ENCODE measurements around the gene RNASE11.
"Not testable (repeated sequence)": the region's sequence is repeated elsewhere in the genome, so short reads cannot be mapped to it uniquely, and the experiment has no call there.

Gene RNASE11

GRCh38 chr14:20620798-20621478 is 33.1 kb upstream of the RNASE11 start:
- no peaks in the 10 kb centered on the region for H3K9me3 Mint-ChIP-seq
- no peak for DNase-seq
- no peak overlapping the region for H3K27ac Mint-ChIP-seq
- ATAC-seq: no peak
- H3K4me3 Mint-ChIP-seq: no peak overlapping the region
- H3K4me1 Mint-ChIP-seq: peaks cover 42% of the 10 kb centered on the region
- peaks cover 3% of the 10 kb centered on the region for H3K36me3 Mint-ChIP-seq (ENCODE audit: low read depth)
- H3K27me3 Mint-ChIP-seq: peaks cover 34% of the 10 kb centered on the region

- H3K36me3 Mint-ChIP-seq (ENCODE audit: low read depth); DNase-seq; H3K9me3 Mint-ChIP-seq; ATAC-seq; H3K27ac Mint-ChIP-seq; H3K4me3 Mint-ChIP-seq: not testable (repeated sequence)
- Mint-ChIP-seq H3K4me1 (peaks cover 33% of the 10 kb centered on the region), H3K27me3 (peaks cover 24% of the 10 kb centered on the region)
Measured at GRCh38 chr14:20619688-20620087, 31.9 kb upstream of the RNASE11 start.

GRCh38 chr14:20618271-20618749 is 30.5 kb upstream of the RNASE11 start:
- Mint-ChIP-seq H3K27me3 (peaks cover 16% of the 10 kb centered on the region), H3K9me3 (no peaks in the 10 kb centered on the region), H3K4me1 (peaks cover 22% of the 10 kb centered on the region), H3K36me3 (ENCODE audit: low read depth) (no peaks in the 10 kb centered on the region), H3K4me3 (no peak overlapping the region), H3K27ac (no peak overlapping the region)
- ATAC-seq (no peak), DNase-seq (no peak)

- no peak overlapping the region for H3K27ac Mint-ChIP-seq
- H3K4me3 Mint-ChIP-seq: no peak overlapping the region
- no peaks in the 10 kb centered on the region for H3K36me3 Mint-ChIP-seq (ENCODE audit: low read depth)
- DNase-seq (no peak), ATAC-seq (no peak)
- peaks cover 12% of the 10 kb centered on the region for H3K4me1 Mint-ChIP-seq
- H3K9me3 Mint-ChIP-seq: no peaks in the 10 kb centered on the region
- H3K27me3 Mint-ChIP-seq: peaks cover 10% of the 10 kb centered on the region
Measured at GRCh38 chr14:20617138-20618003, 29.6 kb upstream of the RNASE11 start.

GRCh38 chr14:20615996-20616395 is 28.2 kb upstream of the RNASE11 start:
- ATAC-seq: no peak
- no peak overlapping the region for H3K27ac Mint-ChIP-seq
- H3K4me3 Mint-ChIP-seq: no peak overlapping the region
- no peaks in the 10 kb centered on the region for H3K36me3 Mint-ChIP-seq (ENCODE audit: low read depth)
- H3K27me3 Mint-ChIP-seq: peaks cover 7% of the 10 kb centered on the region
- peaks cover 11% of the 10 kb centered on the region for H3K4me1 Mint-ChIP-seq
- no peaks in the 10 kb centered on the region for H3K9me3 Mint-ChIP-seq
- DNase-seq: no peak

GRCh38 chr14:20614038-20614840 is 26.4 kb upstream of the RNASE11 start:
- Mint-ChIP-seq H3K27me3 (peaks cover 5% of the 10 kb centered on the region), H3K27ac (peak overlapping the region; percentile 26), H3K36me3 (ENCODE audit: low read depth) (no peaks in the 10 kb centered on the region), H3K4me1 (peaks cover 11% of the 10 kb centered on the region), H3K4me3 (no peak overlapping the region), H3K9me3 (no peaks in the 10 kb centered on the region)
- ATAC-seq: no peak
- peak; percentile 21 for DNase-seq

- H3K36me3 Mint-ChIP-seq (ENCODE audit: low read depth): no peaks in the 10 kb centered on the region
- H3K27ac Mint-ChIP-seq: no peak overlapping the region
- no peaks in the 10 kb centered on the region for H3K27me3 Mint-ChIP-seq
- H3K4me1 Mint-ChIP-seq: peaks cover 6% of the 10 kb centered on the region
- ATAC-seq: peak; percentile 90
- no peak overlapping the region for H3K4me3 Mint-ChIP-seq
- no peaks in the 10 kb centered on the region for H3K9me3 Mint-ChIP-seq
- DNase-seq: peak; percentile 83
Measured at GRCh38 chr14:20613094-20614037, 25.6 kb upstream of the RNASE11 start.

GRCh38 chr14:20612403-20612802 is 24.6 kb upstream of the RNASE11 start:
- ATAC-seq (no peak), DNase-seq (no peak)
- H3K4me1 Mint-ChIP-seq: peaks cover 3% of the 10 kb centered on the region
- H3K36me3 Mint-ChIP-seq (ENCODE audit: low read depth): no peaks in the 10 kb centered on the region
- H3K4me3 Mint-ChIP-seq: no peak overlapping the region
- H3K27me3 Mint-ChIP-seq: no peaks in the 10 kb centered on the region
- H3K27ac Mint-ChIP-seq: no peak overlapping the region
- no peaks in the 10 kb centered on the region for H3K9me3 Mint-ChIP-seq

GRCh38 chr14:20611277-20611676 is 23.5 kb upstream of the RNASE11 start:
- Mint-ChIP-seq H3K4me3 (no peak overlapping the region), H3K4me1 (peaks cover 3% of the 10 kb centered on the region), H3K36me3 (ENCODE audit: low read depth) (no peaks in the 10 kb centered on the region), H3K27ac (no peak overlapping the region), H3K27me3 (no peaks in the 10 kb centered on the region), H3K9me3 (no peaks in the 10 kb centered on the region)
- DNase-seq (no peak), ATAC-seq (no peak)

GRCh38 chr14:20610002-20610765 is 22.4 kb upstream of the RNASE11 start:
- no peak overlapping the region for H3K4me3 Mint-ChIP-seq
- peak; percentile 37 for ATAC-seq
- no peaks in the 10 kb centered on the region for H3K27me3 Mint-ChIP-seq
- H3K4me1 Mint-ChIP-seq: no peaks in the 10 kb centered on the region
- no peaks in the 10 kb centered on the region for H3K36me3 Mint-ChIP-seq (ENCODE audit: low read depth)
- H3K27ac Mint-ChIP-seq: no peak overlapping the region
- H3K9me3 Mint-ChIP-seq: no peaks in the 10 kb centered on the region
- peak; percentile 84 for DNase-seq

- Mint-ChIP-seq H3K4me3 (no peak overlapping the region), H3K36me3 (ENCODE audit: low read depth) (no peaks in the 10 kb centered on the region)
Measured at GRCh38 chr14:20609215-20610001, 21.6 kb upstream of the RNASE11 start.

GRCh38 chr14:20608383-20609110 is 20.7 kb upstream of the RNASE11 start:
- ATAC-seq: no peak
- Mint-ChIP-seq H3K27me3 (no peaks in the 10 kb centered on the region), H3K36me3 (ENCODE audit: low read depth) (no peaks in the 10 kb centered on the region), H3K4me3 (no peak overlapping the region), H3K9me3 (no peaks in the 10 kb centered on the region), H3K27ac (no peak overlapping the region), H3K4me1 (no peaks in the 10 kb centered on the region)
- DNase-seq: no peak

More at GRCh38 chr14:20609215-20610001, 21.6 kb upstream of the RNASE11 start:
- Mint-ChIP-seq H3K27me3 (no peaks in the 10 kb centered on the region), H3K9me3 (no peaks in the 10 kb centered on the region), H3K4me1 (no peaks in the 10 kb centered on the region), H3K27ac (no peak overlapping the region)
- ATAC-seq: peak; percentile 7
- peak; percentile 65 for DNase-seq
